ENCODE measurements around the gene JAZF1.
"Not testable (repeated sequence)": the region's sequence is repeated elsewhere in the genome, so short reads cannot be mapped to it uniquely, and the experiment has no call there.

The JAZF1 gene

DNA sequence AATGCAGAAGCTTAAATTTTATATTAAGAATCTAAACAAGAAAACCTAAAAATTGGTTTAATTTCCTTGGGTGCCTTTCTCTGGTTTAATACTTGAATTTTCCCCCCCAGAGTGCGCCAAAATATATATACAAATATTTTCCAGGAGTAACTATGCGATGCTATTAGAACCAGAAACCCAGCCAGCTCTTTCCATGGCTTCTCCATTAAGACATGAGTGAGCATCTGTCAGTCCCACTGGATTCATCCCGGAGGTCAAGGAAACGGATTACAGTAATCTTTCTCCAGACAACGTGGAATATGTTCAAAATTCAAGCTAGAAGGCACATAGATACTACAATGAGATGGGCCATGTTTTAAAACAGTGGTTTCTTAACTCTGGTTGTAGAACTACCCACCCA lies 291.9 kb downstream of the JAZF1 start:
- Histone ChIP-seq H3K27me3 (ENCODE audit: insufficient read depth, poor library complexity, severe bottlenecking) (no peaks in the 10 kb centered on the region), H3K4me3 (replicated peaks; ENCODE audit: insufficient read depth, low read length) (no peak overlapping the region), H3K27ac (replicated peaks) (no peak overlapping the region)
- TF ChIP-seq SPI1 (IDR thresholded peaks at IDR 0.05; ENCODE audit: borderline replicate concordance, low read depth) = no peak
- TF ChIP-seq, protein P1, sequence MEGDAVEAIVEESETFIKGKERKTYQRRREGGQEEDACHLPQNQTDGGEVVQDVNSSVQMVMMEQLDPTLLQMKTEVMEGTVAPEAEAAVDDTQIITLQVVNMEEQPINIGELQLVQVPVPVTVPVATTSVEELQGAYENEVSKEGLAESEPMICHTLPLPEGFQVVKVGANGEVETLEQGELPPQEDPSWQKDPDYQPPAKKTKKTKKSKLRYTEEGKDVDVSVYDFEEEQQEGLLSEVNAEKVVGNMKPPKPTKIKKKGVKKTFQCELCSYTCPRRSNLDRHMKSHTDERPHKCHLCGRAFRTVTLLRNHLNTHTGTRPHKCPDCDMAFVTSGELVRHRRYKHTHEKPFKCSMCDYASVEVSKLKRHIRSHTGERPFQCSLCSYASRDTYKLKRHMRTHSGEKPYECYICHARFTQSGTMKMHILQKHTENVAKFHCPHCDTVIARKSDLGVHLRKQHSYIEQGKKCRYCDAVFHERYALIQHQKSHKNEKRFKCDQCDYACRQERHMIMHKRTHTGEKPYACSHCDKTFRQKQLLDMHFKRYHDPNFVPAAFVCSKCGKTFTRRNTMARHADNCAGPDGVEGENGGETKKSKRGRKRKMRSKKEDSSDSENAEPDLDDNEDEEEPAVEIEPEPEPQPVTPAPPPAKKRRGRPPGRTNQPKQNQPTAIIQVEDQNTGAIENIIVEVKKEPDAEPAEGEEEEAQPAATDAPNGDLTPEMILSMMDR (IDR thresholded peaks at IDR 0.05; ENCODE audit: insufficient read depth, low read length) = no peak
- TF ChIP-seq POLR2AphosphoS5 (IDR thresholded peaks at IDR 0.05; ENCODE audit: low read depth) = no peak
- TF ChIP-seq, protein P2, sequence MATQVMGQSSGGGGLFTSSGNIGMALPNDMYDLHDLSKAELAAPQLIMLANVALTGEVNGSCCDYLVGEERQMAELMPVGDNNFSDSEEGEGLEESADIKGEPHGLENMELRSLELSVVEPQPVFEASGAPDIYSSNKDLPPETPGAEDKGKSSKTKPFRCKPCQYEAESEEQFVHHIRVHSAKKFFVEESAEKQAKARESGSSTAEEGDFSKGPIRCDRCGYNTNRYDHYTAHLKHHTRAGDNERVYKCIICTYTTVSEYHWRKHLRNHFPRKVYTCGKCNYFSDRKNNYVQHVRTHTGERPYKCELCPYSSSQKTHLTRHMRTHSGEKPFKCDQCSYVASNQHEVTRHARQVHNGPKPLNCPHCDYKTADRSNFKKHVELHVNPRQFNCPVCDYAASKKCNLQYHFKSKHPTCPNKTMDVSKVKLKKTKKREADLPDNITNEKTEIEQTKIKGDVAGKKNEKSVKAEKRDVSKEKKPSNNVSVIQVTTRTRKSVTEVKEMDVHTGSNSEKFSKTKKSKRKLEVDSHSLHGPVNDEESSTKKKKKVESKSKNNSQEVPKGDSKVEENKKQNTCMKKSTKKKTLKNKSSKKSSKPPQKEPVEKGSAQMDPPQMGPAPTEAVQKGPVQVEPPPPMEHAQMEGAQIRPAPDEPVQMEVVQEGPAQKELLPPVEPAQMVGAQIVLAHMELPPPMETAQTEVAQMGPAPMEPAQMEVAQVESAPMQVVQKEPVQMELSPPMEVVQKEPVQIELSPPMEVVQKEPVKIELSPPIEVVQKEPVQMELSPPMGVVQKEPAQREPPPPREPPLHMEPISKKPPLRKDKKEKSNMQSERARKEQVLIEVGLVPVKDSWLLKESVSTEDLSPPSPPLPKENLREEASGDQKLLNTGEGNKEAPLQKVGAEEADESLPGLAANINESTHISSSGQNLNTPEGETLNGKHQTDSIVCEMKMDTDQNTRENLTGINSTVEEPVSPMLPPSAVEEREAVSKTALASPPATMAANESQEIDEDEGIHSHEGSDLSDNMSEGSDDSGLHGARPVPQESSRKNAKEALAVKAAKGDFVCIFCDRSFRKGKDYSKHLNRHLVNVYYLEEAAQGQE (IDR thresholded peaks at IDR 0.05; ENCODE audit: insufficient replicate concordance, low read depth) = no peak
- no peak for TF ChIP-seq GABPA (IDR thresholded peaks at IDR 0.05; ENCODE audit: low read depth)
- DNase-seq (ENCODE audit: low read depth in 1 of 2, low spot score in 1 of 2) = no peak

DNA sequence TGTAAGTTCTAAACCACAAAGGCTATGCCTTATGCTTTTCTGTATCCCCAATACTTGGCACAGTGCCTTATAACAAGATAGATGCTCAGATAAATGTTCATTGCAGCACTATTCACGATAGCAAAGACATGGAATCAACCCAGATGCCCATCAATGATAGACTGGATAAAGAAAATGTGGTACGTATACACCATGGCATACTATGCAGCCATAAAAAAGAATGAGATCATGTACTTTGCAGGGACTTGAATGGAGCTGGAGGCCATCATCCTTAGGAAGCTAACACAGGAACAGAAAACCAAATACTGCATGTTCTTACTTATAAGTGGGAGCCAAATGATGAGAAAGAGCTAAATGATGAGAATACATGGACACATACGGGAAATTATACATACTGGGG lies 293.9 kb downstream of the JAZF1 start:
- DNase-seq (ENCODE audit: low read depth in 1 of 2, low spot score in 1 of 2); H3K27ac ChIP-seq (replicated peaks); H3K27me3 ChIP-seq (ENCODE audit: insufficient read depth, poor library complexity, severe bottlenecking); H3K4me3 ChIP-seq (replicated peaks; ENCODE audit: insufficient read depth, low read length): not testable (repeated sequence)

DNA sequence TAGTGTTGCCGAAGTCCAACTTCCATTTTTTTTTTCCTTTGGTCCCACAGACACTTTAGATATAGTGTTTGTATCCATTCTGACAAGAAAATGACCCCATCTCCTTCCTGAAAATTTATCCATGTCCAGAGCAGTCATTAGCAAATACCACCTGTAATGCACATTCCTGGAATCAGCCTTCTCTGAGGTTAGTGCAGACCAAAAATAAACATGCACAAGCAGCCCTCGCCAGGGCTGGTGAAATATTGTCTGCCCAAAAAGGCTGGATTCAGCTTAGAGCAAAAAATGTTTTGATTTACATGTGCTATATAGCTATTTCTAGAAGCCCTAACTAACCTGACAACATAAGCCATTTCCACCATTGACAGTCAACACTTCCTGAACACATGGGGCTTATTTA lies 294.9 kb downstream of the JAZF1 start:
- TF ChIP-seq, protein P1 (IDR thresholded peaks at IDR 0.05; ENCODE audit: insufficient read depth, low read length) = no peak
- TF ChIP-seq SPI1 (IDR thresholded peaks at IDR 0.05; ENCODE audit: borderline replicate concordance, low read depth) (no peak), GABPA (IDR thresholded peaks at IDR 0.05; ENCODE audit: low read depth) (no peak), POLR2AphosphoS5 (IDR thresholded peaks at IDR 0.05; ENCODE audit: low read depth) (no peak)
- TF ChIP-seq, protein P2 (IDR thresholded peaks at IDR 0.05; ENCODE audit: insufficient replicate concordance, low read depth) = no peak
- H3K27me3 ChIP-seq (ENCODE audit: insufficient read depth, poor library complexity, severe bottlenecking) = no peaks in the 10 kb centered on the region
- DNase-seq (ENCODE audit: low read depth in 1 of 2, low spot score in 1 of 2) = no peak
- H3K27ac ChIP-seq (replicated peaks) = no peak overlapping the region
- no peak overlapping the region for H3K4me3 ChIP-seq (replicated peaks; ENCODE audit: insufficient read depth, low read length)

DNA sequence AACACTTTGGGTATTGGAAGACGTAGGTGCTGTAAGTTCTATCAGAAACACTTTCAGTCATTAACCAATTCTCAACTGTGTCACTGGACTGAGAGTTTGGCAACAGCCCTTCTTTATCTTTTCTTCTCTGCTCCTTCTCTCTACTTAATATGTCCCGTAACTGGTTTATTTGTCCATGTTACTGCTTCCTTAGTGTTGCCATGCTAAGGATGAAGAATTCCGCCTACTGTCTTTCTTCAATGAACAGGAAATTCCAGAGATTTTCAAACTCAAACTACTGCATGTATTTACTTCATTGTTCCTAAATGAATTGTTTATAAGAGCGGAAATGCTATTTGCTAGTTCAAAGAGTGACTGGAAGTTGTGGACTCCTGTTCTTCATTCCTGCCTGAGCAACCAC lies 296.9 kb downstream of the JAZF1 start:
- TF ChIP-seq, protein P1 (IDR thresholded peaks at IDR 0.05; ENCODE audit: insufficient read depth, low read length) = no peak
- TF ChIP-seq SPI1 (IDR thresholded peaks at IDR 0.05; ENCODE audit: borderline replicate concordance, low read depth) = no peak
- TF ChIP-seq GABPA (IDR thresholded peaks at IDR 0.05; ENCODE audit: low read depth) = no peak
- TF ChIP-seq, protein P2 (IDR thresholded peaks at IDR 0.05; ENCODE audit: insufficient replicate concordance, low read depth) = no peak
- no peak for TF ChIP-seq POLR2AphosphoS5 (IDR thresholded peaks at IDR 0.05; ENCODE audit: low read depth)
- H3K27ac ChIP-seq (replicated peaks) = no peak overlapping the region
- H3K27me3 ChIP-seq (ENCODE audit: insufficient read depth, poor library complexity, severe bottlenecking) = no peaks in the 10 kb centered on the region
- no peak overlapping the region for H3K4me3 ChIP-seq (replicated peaks; ENCODE audit: insufficient read depth, low read length)
- no peak for DNase-seq (ENCODE audit: low read depth in 1 of 2, low spot score in 1 of 2)

All from HL-60 (cell line).